Measurements from ENCODE around the gene BCKDHA. TPM values are rescaled to one million over a fixed set of nuclear protein-coding genes. Genes with fewer than 3 reads are reported as not detected.

BCKDHA gene
- total RNA-seq, 4 donors from 2014 or later, result 80.8 to 115 (median 84.1) TPM

GRCh38 chr19:41447732-41448332 lies 50.2 kb downstream of the BCKDHA start:
- no peaks in the 10 kb centered on the region for H3K27me3 ChIP-seq
- H3K4me1 ChIP-seq, result peaks cover 0 to 6% of the 10 kb centered on the region in 2 donors
- no peak for TF ChIP-seq POLR2A (IDR thresholded peaks at IDR 0.05)
- no peak for TF ChIP-seq CTCF (IDR thresholded peaks at IDR 0.05 in 4 of 5, conservative IDR thresholded peaks at IDR 0.05 in 1 of 5)
- intact Hi-C loops (cut with DNase I; ENCODE audit: low total_unique reads), result loop anchor here (10.0 kb wide), 1 partner anchor 87 kb away; no protein-coding TSS in a partner anchor
- H3K4me3 ChIP-seq, result peak overlapping the region in 3 of 4 donors; percentile 14 to 39 (median 24)
- H3K36me3 ChIP-seq, result no peaks in the 10 kb centered on the region
- H3K9me3 ChIP-seq, result no peaks in the 10 kb centered on the region
- DNase-seq (no peak), ATAC-seq (no peak)
- in situ Hi-C loops (cut with MboI; ENCODE audit: low sequenced_read_pairs in 4 of 4), result loop anchor here in 1 of 4 donors (10.0 kb wide), 1 partner anchor 117 kb away; no protein-coding TSS in a partner anchor
- H3K27ac ChIP-seq, result peak overlapping the region in 3 of 4 donors; percentile 15 to 51 (median 22)

GRCh38 chr19:41449079-41449864 lies 51.7 kb downstream of the BCKDHA start:
- in situ Hi-C loops (cut with MboI; ENCODE audit: low sequenced_read_pairs in 4 of 4), result loop anchor here in 1 of 4 donors (10.0 kb wide), 1 partner anchor 116 kb away; no protein-coding TSS in a partner anchor
- intact Hi-C loops (cut with DNase I; ENCODE audit: low total_unique reads), result loop anchor here (1.0 to 10.0 kb wide), 2 partner anchors 86 to 121 kb away; no protein-coding TSS in a partner anchor
- no peaks in the 10 kb centered on the region for H3K27me3 ChIP-seq
- peak overlapping the region; percentile 28 to 45 (median 37) for H3K4me3 ChIP-seq
- peaks cover 0 to 6% of the 10 kb centered on the region in 2 donors for H3K4me1 ChIP-seq
- ATAC-seq (peak; percentile 66 to 90), DNase-seq (peak; percentile 32 to 50)
- TF ChIP-seq CTCF (IDR thresholded peaks at IDR 0.05 in 4 of 5, conservative IDR thresholded peaks at IDR 0.05 in 1 of 5) (peak; percentile 86 to 98 (median 92)), POLR2A (IDR thresholded peaks at IDR 0.05) (no peak)
- H3K9me3 ChIP-seq, result no peaks in the 10 kb centered on the region
- no peak overlapping the region for H3K27ac ChIP-seq
- H3K36me3 ChIP-seq, result no peaks in the 10 kb centered on the region

- intact Hi-C loops (cut with DNase I; ENCODE audit: low total_unique reads) (loop anchor here (1.0 to 10.0 kb wide), 2 partner anchors 85 to 120 kb away; no protein-coding TSS in a partner anchor), in situ Hi-C loops (cut with MboI; ENCODE audit: low sequenced_read_pairs in 4 of 4) (loop anchor here in 2 of 4 donors (5.0 to 10.0 kb wide), 2 partner anchors 115 to 122 kb away; no protein-coding TSS in a partner anchor)
- Histone ChIP-seq H3K36me3 (no peaks in the 10 kb centered on the region), H3K4me3 (no peak overlapping the region), H3K27ac (no peak overlapping the region), H3K27me3 (no peaks in the 10 kb centered on the region), H3K9me3 (no peaks in the 10 kb centered on the region), H3K4me1 (peaks cover 0 to 6% of the 10 kb centered on the region in 2 donors)
- ATAC-seq (no peak), DNase-seq (no peak)
- TF ChIP-seq CTCF (IDR thresholded peaks at IDR 0.05 in 4 of 5, conservative IDR thresholded peaks at IDR 0.05 in 1 of 5) (no peak), POLR2A (IDR thresholded peaks at IDR 0.05) (no peak)
These were observed 52.2 kb downstream of the BCKDHA start for GRCh38 chr19:41449865-41450178.

GRCh38 chr19:41452584-41453275 lies 55.1 kb downstream of the BCKDHA start:
- H3K9me3 ChIP-seq, result no peaks in the 10 kb centered on the region
- in situ Hi-C loops (cut with MboI; ENCODE audit: low sequenced_read_pairs in 4 of 4) (loop anchor here in 1 of 4 donors (5.0 kb wide), 1 partner anchor 120 kb away; no protein-coding TSS in a partner anchor), intact Hi-C loops (cut with DNase I; ENCODE audit: low total_unique reads) (no loop called here)
- ATAC-seq (no peak), DNase-seq (no peak)
- no peak overlapping the region for H3K4me3 ChIP-seq
- H3K36me3 ChIP-seq, result no peaks in the 10 kb centered on the region
- peaks cover 3 to 6% of the 10 kb centered on the region in 2 donors for H3K4me1 ChIP-seq
- H3K27ac ChIP-seq, result no peak overlapping the region
- H3K27me3 ChIP-seq, result no peaks in the 10 kb centered on the region
- TF ChIP-seq CTCF (IDR thresholded peaks at IDR 0.05 in 4 of 5, conservative IDR thresholded peaks at IDR 0.05 in 1 of 5) (no peak), POLR2A (IDR thresholded peaks at IDR 0.05) (no peak)

Data from gastrocnemius medialis (tissue), 4 donors.